ENCODE measurements around the gene AAMDC. TPM values are rescaled to one million over a fixed set of nuclear protein-coding genes. Genes with fewer than 3 reads are reported as not detected.

AAMDC gene
- total RNA-seq, 1 experiment from 2014 or later = 13.1 TPM

Other genes with a start within 250 kb of the AAMDC start
- gene AQP11, start 231.2 kb upstream of the AAMDC start, total RNA-seq (2014; rRNA removed; shearing (Covaris generic)) = 1.2 and 2.0 TPM in 2 replicates
- 167 and 242 TPM in 2 replicates for gene CLNS1A, start 183.3 kb upstream of the AAMDC start, total RNA-seq (2014; rRNA removed; shearing (Covaris generic))
- gene RSF1, start 422 bp upstream of the AAMDC start, total RNA-seq (2014; rRNA removed; shearing (Covaris generic)) = 12.3 and 36.3 TPM in 2 replicates
- 33.2 and 36.7 TPM in 2 replicates for gene INTS4, start 173.5 kb downstream of the AAMDC start, total RNA-seq (2014; rRNA removed; shearing (Covaris generic))
- gene KCTD14, start 202.1 kb downstream of the AAMDC start, total RNA-seq (2014; rRNA removed; shearing (Covaris generic)) = 13.3 and 17.1 TPM in 2 replicates
- not detected in 2 replicates for gene THRSP, start 242.7 kb downstream of the AAMDC start, total RNA-seq (2014; rRNA removed; shearing (Covaris generic))

Data from H7 (cell line).